ENCODE data around the gene TAF6L.

GRCh38 chr11:62778441-62778840 lies 7.2 kb downstream of the TAF6L start:
- TF ChIP-seq TAF9B (IDR thresholded peaks at IDR 0.05; ENCODE audit: partially characterized antibody) (no peak), HMGXB4 (CRISPR knock-in tag; IDR thresholded peaks at IDR 0.05) (no peak), HLTF (IDR thresholded peaks at IDR 0.05) (no peak), RCOR1 (IDR thresholded peaks at IDR 0.05; ENCODE audit: borderline replicate concordance in 1 of 2, low read depth in 2 of 2, low read length in 2 of 2) (no peak), MAFK (IDR thresholded peaks at IDR 0.05; ENCODE audit: low read length) (no peak), SRSF9 (IDR thresholded peaks at IDR 0.05; ENCODE audit: borderline replicate concordance, low read depth, low read length) (no peak), JUNB (CRISPR knock-in tag; conservative IDR thresholded peaks at IDR 0.05) (no peak), PHF21A (IDR thresholded peaks at IDR 0.05; ENCODE audit: borderline replicate concordance, low read depth) (no peak), SIN3A (IDR thresholded peaks at IDR 0.05; ENCODE audit: borderline replicate concordance in 2 of 2, control insufficient read depth in 1 of 2, low read depth in 2 of 2, low read length in 2 of 2) (no peak), ZNF395 (CRISPR knock-in tag; IDR thresholded peaks at IDR 0.05) (no peak)
- TF ChIP-seq, protein P1, sequence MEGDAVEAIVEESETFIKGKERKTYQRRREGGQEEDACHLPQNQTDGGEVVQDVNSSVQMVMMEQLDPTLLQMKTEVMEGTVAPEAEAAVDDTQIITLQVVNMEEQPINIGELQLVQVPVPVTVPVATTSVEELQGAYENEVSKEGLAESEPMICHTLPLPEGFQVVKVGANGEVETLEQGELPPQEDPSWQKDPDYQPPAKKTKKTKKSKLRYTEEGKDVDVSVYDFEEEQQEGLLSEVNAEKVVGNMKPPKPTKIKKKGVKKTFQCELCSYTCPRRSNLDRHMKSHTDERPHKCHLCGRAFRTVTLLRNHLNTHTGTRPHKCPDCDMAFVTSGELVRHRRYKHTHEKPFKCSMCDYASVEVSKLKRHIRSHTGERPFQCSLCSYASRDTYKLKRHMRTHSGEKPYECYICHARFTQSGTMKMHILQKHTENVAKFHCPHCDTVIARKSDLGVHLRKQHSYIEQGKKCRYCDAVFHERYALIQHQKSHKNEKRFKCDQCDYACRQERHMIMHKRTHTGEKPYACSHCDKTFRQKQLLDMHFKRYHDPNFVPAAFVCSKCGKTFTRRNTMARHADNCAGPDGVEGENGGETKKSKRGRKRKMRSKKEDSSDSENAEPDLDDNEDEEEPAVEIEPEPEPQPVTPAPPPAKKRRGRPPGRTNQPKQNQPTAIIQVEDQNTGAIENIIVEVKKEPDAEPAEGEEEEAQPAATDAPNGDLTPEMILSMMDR (IDR thresholded peaks at IDR 0.05 in 2 of 3, conservative IDR thresholded peaks at IDR 0.05 in 1 of 3; ENCODE audit: insufficient read depth in 2 of 3, low read depth in 1 of 3, low read length in 3 of 3), result no peak
- TF ChIP-seq, protein P2, sequence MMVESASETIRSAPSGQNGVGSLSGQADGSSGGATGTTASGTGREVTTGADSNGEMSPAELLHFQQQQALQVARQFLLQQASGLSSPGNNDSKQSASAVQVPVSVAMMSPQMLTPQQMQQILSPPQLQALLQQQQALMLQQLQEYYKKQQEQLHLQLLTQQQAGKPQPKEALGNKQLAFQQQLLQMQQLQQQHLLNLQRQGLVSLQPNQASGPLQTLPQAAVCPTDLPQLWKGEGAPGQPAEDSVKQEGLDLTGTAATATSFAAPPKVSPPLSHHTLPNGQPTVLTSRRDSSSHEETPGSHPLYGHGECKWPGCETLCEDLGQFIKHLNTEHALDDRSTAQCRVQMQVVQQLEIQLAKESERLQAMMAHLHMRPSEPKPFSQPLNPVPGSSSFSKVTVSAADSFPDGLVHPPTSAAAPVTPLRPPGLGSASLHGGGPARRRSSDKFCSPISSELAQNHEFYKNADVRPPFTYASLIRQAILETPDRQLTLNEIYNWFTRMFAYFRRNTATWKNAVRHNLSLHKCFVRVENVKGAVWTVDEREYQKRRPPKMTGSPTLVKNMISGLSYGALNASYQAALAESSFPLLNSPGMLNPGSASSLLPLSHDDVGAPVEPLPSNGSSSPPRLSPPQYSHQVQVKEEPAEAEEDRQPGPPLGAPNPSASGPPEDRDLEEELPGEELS (CRISPR knock-in tag; IDR thresholded peaks at IDR 0.05; ENCODE audit: borderline replicate concordance), result no peak
